ENCODE results near the gene B3GNT3. TPM values are rescaled to one million over a fixed set of nuclear protein-coding genes. Genes with fewer than 3 reads are reported as not detected.

B3GNT3 gene
- polyA plus RNA-seq, 3 donors = not detected

DNA sequence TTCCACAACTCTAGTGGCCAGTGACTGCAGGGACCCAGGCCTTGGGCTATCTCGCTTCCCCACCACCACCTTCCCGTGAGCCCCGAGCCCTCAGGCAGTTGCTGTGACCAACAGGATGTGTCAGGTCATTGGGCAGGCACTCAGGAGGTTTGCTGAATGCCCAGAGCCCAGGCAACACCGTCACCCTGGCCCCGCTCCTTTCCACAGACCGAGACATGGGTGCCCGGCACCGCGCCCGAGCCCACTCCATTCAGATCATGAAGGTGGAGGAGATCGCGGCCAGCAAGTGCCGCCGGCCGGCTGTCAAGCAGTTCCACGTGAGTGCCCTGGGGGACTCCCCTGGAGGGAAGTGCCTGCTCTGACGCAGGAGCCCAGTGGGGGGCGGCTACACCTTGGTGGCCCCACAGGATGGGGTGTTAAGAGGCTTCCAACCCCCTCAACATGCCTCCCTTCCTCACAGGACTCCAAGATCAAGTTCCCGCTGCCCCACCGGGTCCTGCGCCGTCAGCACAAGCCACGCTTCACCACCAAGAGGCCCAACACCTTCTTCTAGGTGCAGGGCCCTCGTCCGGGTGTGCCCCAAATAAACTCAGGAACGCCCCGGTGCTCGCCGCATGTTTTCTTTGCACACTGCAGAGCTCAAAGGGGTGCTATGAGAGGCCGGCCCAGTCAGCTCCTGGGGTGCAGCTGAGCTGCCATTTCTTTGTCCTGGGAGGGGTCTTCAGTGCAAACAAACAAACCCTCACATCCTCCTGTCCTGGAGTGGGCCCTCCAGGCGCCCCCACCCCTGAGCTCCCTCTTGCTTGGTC, 68.0 kb downstream of the B3GNT3 start:
- no peaks in the 10 kb centered on the region for H3K27me3 ChIP-seq (ENCODE audit: control insufficient read depth in 2 of 2, insufficient read depth in 2 of 2, low read length in 2 of 2)
- no peak overlapping the region for H3K4me3 ChIP-seq (replicated peaks in 1 of 3; ENCODE audit: low read depth in 2 of 3, low read length in 3 of 3)
- H3K27ac ChIP-seq (ENCODE audit: low read depth in 1 of 2, low read length in 2 of 2) = no peak overlapping the region
- H3K4me2 ChIP-seq (replicated peaks; ENCODE audit: extremely low read depth, low read length, poor library complexity, severe bottlenecking) = no peak overlapping the region
- intact Hi-C loops (cut with micrococcal nuclease) = no loop called here
- WGBS (ENCODE audit: insufficient coverage) = 96% methylated on average over 20 of the region's 31 CpGs
- Mint-ChIP-seq H3K9me3 (no peaks in the 10 kb centered on the region), H3K4me3 (no peak overlapping the region), H3K4me1 (peaks cover 25% of the 10 kb centered on the region), H3K27ac (peak overlapping the region in 3 of 7 donors; percentile 64 to 69 (median 66)), H3K36me3 (peaks cover 34 to 47% of the 10 kb centered on the region in 2 donors), H3K27me3 (ENCODE audit: low read depth in 3 of 3) (peaks cover 1 to 2% (median 2%) of the 10 kb centered on the region in 3 donors)
- peaks cover 17 to 21% of the 10 kb centered on the region in 2 donors for H3K4me1 ChIP-seq (ENCODE audit: control insufficient read depth in 1 of 2, insufficient read depth in 2 of 2, low read length in 2 of 2)
- TF ChIP-seq, protein P1, sequence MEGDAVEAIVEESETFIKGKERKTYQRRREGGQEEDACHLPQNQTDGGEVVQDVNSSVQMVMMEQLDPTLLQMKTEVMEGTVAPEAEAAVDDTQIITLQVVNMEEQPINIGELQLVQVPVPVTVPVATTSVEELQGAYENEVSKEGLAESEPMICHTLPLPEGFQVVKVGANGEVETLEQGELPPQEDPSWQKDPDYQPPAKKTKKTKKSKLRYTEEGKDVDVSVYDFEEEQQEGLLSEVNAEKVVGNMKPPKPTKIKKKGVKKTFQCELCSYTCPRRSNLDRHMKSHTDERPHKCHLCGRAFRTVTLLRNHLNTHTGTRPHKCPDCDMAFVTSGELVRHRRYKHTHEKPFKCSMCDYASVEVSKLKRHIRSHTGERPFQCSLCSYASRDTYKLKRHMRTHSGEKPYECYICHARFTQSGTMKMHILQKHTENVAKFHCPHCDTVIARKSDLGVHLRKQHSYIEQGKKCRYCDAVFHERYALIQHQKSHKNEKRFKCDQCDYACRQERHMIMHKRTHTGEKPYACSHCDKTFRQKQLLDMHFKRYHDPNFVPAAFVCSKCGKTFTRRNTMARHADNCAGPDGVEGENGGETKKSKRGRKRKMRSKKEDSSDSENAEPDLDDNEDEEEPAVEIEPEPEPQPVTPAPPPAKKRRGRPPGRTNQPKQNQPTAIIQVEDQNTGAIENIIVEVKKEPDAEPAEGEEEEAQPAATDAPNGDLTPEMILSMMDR (IDR thresholded peaks at IDR 0.05) = no peak
- H3K9ac ChIP-seq (ENCODE audit: insufficient read depth, low read length, poor library complexity, severe bottlenecking) = no peak overlapping the region
- H3K79me2 ChIP-seq (ENCODE audit: insufficient read depth, low read length) = peaks cover 28% of the 10 kb centered on the region
- DNase-seq = no peak
- H3K9me3 ChIP-seq (replicated peaks in 1 of 2; ENCODE audit: control insufficient read depth in 1 of 2, insufficient read depth in 1 of 2, low read length in 2 of 2) = no peaks in the 10 kb centered on the region
- peaks cover 61% of the 10 kb centered on the region for H4K20me1 ChIP-seq (ENCODE audit: insufficient read depth, low read length)
- H3K36me3 ChIP-seq (replicated peaks in 1 of 2; ENCODE audit: control insufficient read depth in 1 of 2, insufficient read depth in 2 of 2, low read length in 2 of 2) = peaks cover 32 to 42% of the 10 kb centered on the region in 2 donors
- no peak overlapping the region for H2AFZ ChIP-seq (ENCODE audit: insufficient read depth, low read depth, low read length, poor library complexity, severe bottlenecking)

Small RNA genes within 50 kb of the gene (small RNA-seq; reads per million reads assigned to genes)
- not detected for gene SNORA68 (ENCODE audit: insufficient read length, low read depth)

Other genes starting within 250 kb of the B3GNT3 start
- 100 to 1,000 TPM in 1 of 3 donors, 10 to 100 TPM in 2; 66.8 to 176 (median 68.8) TPM for gene COLGALT1, start 239.5 kb upstream of the B3GNT3 start, polyA plus RNA-seq
- gene UNC13A, start 106.8 kb upstream of the B3GNT3 start, polyA plus RNA-seq = under 1 TPM in 1 of 3 donors, not detected in 2; 0.01 TPM
- gene MAP1S, start 75.7 kb upstream of the B3GNT3 start, polyA plus RNA-seq = 10 to 100 TPM; 24.5 to 28.3 (median 27.5) TPM
- gene FCHO1, start 43.7 kb upstream of the B3GNT3 start, polyA plus RNA-seq = 10 to 100 TPM; 11.4 to 32.0 (median 13.4) TPM
- gene INSL3, start 26.4 kb downstream of the B3GNT3 start, polyA plus RNA-seq = 1 to 10 TPM in 1 of 3 donors, under 1 TPM in 2; 0.25 to 1.7 (median 0.64) TPM
- gene JAK3, start 52.8 kb downstream of the B3GNT3 start, polyA plus RNA-seq = 10 to 100 TPM; 13.8 to 44.6 (median 34.0) TPM
- gene RPL18A, start 64.8 kb downstream of the B3GNT3 start, polyA plus RNA-seq = 1,000 to 10,000 TPM; 1,189 to 1,285 (median 1,268) TPM
- gene SLC5A5, start 76.8 kb downstream of the B3GNT3 start, polyA plus RNA-seq = under 1 TPM in 1 of 3 donors, not detected in 2; 0.03 TPM
- gene CCDC124, start 137.9 kb downstream of the B3GNT3 start, polyA plus RNA-seq = 10 to 100 TPM; 29.7 to 66.3 (median 29.7) TPM
- not detected for gene KCNN1, start 172.0 kb downstream of the B3GNT3 start, polyA plus RNA-seq
- 10 to 100 TPM; 13.8 to 99.8 (median 23.9) TPM for gene ARRDC2, start 213.0 kb downstream of the B3GNT3 start, polyA plus RNA-seq